ENCODE results near the gene ZNF765.
"Not testable (repeated sequence)": the region's sequence is repeated elsewhere in the genome, so short reads cannot be mapped to it uniquely, and the experiment has no call there.

Gene ZNF765

GRCh38 chr19:53423074-53423473 is 28.1 kb downstream of the ZNF765 start:
- DNase-seq = not testable (repeated sequence)

DNA sequence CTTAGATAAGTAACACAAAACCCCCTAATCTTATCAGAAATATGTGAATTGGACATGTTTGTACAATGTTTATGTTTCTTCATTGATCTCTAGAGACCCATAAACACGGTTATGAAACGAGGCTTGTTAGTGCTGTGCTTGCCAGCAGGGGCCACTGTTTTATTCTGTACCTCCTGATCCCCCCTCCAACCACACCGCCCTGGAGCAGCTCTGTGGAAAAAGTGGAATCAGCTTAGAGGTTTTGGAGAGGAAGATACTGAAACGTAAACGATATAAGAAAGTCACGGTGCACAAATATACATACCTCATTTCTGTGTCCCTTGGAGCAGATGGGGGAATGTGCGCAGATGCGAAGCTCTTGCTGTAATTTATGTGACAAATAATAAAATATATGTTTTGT is 28.7 kb downstream of the ZNF765 start:
- not testable (repeated sequence) for DNase-seq

- DNase-seq = no peak
Observed at GRCh38 chr19:53424968-53425597, 30.1 kb downstream of the ZNF765 start.

DNA sequence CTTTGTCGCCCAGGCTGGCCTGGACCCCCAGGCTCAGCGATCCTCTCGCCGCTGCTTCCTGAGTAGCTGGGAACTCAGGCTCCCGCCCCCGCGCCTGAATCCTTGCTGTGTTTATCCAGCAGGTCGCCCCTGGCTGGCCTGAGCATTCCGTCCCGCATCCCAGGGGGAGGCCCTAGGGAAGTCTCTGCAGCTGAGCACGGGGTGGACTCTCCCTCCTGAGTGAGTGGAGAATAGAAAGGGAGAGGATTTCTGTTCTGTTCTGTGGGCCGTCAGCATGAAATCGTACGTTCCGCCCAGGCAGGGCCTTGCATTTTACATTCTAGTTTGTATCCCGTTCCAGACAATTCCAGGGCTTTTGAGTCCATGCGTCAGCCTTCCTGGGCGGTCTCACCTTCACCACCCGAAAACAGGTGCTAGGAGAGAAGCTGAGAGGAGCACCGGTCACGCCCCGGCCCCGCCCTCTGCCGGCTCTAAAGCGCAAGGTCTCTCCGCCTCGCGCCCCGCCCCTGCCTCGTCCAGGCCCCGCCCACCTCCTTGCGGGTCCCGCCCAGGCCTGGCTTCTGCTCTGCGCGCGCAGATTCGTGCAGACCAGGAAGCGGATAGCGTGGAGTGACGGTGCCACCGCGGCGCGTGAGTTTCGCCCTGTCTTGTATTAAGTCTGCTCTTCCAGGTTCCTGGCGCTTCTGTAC is 36.6 kb downstream of the ZNF765 start, which contains the start of gene ZNF761:
Gene ZNF761 (plus strand): TSS at position 586 of the 689 bp plus-strand sequence. CDS start 15,285 bp downstream, outside the sequence.
- DNase-seq = peak; percentile 86

DNA sequence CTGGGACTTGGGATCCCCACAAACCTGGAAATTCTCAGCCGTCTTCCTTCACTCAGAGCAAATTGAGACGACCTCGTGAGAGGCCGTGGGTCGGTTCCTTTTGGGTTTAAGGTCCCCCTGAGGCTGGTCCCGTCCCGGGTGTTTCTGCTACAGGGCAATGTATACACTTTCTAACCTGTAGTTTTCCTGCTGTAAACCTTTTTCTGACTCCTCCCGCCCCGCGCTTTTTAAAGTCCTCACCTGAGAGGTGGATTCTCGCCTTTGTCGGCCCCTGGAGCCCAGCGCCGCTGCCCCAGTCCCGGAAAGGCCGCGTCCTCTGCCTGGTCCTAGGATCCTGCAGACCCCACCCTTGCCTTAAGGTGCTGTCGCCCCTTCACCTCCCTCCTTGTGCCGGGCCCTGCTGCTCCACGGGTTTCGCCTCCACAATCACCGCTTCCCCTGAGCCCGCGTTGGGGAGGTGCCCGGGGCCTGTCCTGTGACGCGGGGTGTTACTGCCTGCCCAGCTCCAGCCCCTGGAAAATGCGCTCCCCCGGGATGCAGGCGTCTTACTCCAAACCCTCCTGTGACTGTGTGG is 37.2 kb downstream of the ZNF765 start:
- DNase-seq = no peak

GRCh38 chr19:53443809-53444208 is 48.9 kb downstream of the ZNF765 start:
- not testable (repeated sequence) for DNase-seq

DNA sequence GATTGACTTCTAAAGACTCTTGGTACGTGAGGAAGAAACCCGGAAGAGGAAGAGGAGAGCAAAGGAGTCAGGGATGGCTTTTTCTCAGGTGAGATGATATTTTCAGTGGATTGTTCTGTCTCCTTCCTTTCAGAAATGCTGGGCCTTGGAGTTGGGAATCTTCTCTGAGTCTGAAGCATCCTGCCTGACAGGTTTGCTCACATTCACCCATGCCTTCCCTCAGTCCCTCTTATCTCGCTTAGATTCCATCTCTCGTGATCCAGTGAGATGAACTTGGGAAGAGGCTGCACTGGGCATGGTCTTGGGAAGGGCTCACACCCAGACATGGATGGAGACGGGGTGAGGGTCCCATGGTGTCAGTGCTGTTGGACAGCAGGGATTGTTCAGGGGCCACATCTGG is 52.2 kb downstream of the ZNF765 start:
- not testable (repeated sequence) for DNase-seq

- no peak for DNase-seq
Observed at GRCh38 chr19:53455828-53456227, 60.9 kb downstream of the ZNF765 start.

GRCh38 chr19:53460131-53460721 is 65.3 kb downstream of the ZNF765 start:
- DNase-seq = not testable (repeated sequence)

- DNase-seq = no peak
Observed at GRCh38 chr19:53461866-53462265, 66.9 kb downstream of the ZNF765 start.

GRCh38 chr19:53462861-53463260 is 67.9 kb downstream of the ZNF765 start:
- no peak for DNase-seq

- DNase-seq = no peak
Observed at GRCh38 chr19:53463263-53463662, 68.3 kb downstream of the ZNF765 start.

- no peak for DNase-seq
Observed at GRCh38 chr19:53466726-53467484, 72.0 kb downstream of the ZNF765 start.

DNA sequence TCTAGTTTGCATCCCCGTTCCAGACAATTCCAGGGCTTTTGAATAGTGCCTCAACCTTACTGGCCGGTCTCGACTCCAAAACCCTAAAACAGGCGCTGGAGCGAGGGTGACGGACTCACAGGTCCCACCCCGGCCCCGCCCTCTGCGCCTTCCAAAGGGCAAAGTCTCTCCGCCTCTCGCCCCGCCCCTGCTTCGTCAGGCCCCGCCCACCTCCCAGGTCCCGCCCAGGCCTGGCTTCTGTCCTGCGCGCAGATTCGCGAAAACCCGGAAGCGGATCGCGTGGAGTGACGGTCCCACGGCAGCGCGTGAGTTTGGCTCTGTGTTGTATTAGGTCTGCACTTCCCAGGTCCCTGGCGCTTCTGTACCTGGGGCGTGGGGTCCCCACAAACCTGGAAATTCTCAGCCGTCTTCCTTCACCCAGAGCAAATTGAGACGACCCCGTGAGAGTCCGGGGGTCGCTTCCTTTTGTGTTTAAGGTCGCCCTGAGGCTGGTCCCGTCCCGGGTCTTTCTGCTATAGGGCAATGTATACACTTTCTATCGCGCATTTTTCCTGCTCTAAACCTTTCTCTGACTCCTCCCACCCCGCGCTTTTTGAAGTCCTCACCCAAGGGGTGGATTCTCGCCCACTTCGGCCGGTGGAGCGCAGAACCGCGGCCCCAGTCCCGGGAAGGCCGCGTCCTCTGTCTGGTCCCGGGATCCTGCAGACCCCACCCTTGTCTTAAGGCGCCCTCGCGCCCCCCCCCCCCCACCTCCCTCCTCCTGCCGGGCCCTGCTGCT is 72.7 kb downstream of the ZNF765 start, which contains the start of gene ZNF813:
Gene ZNF813 (plus strand): TSS at position 249 of the 778 bp plus-strand sequence. CDS start 16,090 bp downstream, outside the sequence.
- peak; percentile 24 for DNase-seq

DNA sequence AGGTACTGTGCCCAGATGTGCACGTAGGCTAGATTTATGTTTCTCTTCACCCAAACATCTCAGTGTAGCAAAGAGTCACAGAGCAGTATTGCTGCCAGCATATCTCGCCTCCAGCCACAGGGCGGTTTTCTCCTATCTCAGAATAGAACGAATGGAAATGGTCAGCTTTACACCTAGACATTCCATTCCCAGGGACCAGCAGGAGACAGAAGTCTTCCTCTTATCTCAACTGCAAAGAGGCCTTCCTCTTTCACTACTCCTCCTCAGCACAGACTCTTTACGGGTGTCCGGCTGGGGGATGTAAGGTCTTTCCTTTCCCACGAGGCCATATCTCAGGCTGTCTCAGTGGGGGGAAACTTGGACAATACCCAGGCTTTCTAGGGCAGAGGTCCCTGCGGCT is 73.7 kb downstream of the ZNF765 start:
- DNase-seq = not testable (repeated sequence)

DNA sequence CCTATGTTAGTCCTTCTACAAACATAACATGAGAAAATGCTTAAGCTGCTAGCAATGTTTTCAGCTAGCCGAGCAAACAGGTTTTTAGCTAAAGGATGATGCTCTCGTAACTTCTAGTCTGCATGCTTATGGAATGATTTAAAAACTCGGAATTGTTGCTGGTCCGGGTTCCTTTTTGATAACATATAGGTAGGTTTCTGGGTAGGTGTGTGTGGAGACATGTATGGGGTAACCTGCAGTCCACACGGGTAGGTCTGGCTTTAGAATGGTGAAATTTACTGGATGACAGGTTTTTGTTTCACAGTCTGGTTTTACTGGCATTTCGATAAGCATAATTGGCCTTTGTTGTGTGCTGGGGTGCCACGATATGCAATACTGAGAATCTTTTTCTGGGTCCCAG is 77.0 kb downstream of the ZNF765 start:
- DNase-seq = no peak

- DNase-seq = not testable (repeated sequence)
Observed at GRCh38 chr19:53474832-53475231, 79.9 kb downstream of the ZNF765 start.

GRCh38 chr19:53475470-53475869 is 80.5 kb downstream of the ZNF765 start:
- not testable (repeated sequence) for DNase-seq

All from NCI-H1417 treated with DMSO at 0.1 percent for 48 hours (cell line).